AG20443 (cell line): Measurements from ENCODE around the gene PRSS50.

Experiments used
- DNase-seq: peaks from one replicate; pipeline ENCODE4 v3.0.0; 2012; ENCODE audit warnings: low spot score, mixed read lengths

PRSS50 gene

GRCh38 chr3:46692566-46692990 lies 25.1 kb downstream of the PRSS50 start:
- DNase-seq, result no peak

GRCh38 chr3:46690798-46691197 lies 26.9 kb downstream of the PRSS50 start:
- DNase-seq, result peak; percentile 60

- DNase-seq, result no peak
These were observed 32.2 kb downstream of the PRSS50 start for GRCh38 chr3:46685446-46685845.

GRCh38 chr3:46684891-46685290 lies 32.8 kb downstream of the PRSS50 start:
- DNase-seq, result no peak

- no peak for DNase-seq
These were observed 34.7 kb downstream of the PRSS50 start for GRCh38 chr3:46682974-46683373.

GRCh38 chr3:46681856-46682540 lies 35.7 kb downstream of the PRSS50 start:
- DNase-seq, result no peak

- DNase-seq, result no peak
These were observed 36.3 kb downstream of the PRSS50 start for GRCh38 chr3:46681387-46681786.

GRCh38 chr3:46680298-46680826 lies 37.3 kb downstream of the PRSS50 start:
- no peak for DNase-seq

GRCh38 chr3:46679681-46680080 lies 38.0 kb downstream of the PRSS50 start:
- DNase-seq, result no peak

- DNase-seq, result no peak
These were observed 39.4 kb downstream of the PRSS50 start for GRCh38 chr3:46678280-46678679.

GRCh38 chr3:46677411-46677726 lies 40.3 kb downstream of the PRSS50 start:
- DNase-seq, result no peak

- DNase-seq, result no peak
These were observed 40.9 kb downstream of the PRSS50 start for GRCh38 chr3:46676601-46677410.

- peak; percentile 74 for DNase-seq
These were observed 41.7 kb downstream of the PRSS50 start for GRCh38 chr3:46675843-46676567.

- DNase-seq, result no peak
These were observed 42.2 kb downstream of the PRSS50 start for GRCh38 chr3:46675426-46675825.

GRCh38 chr3:46674031-46674845 lies 43.4 kb downstream of the PRSS50 start:
- DNase-seq, result no peak

GRCh38 chr3:46673151-46674030 lies 44.3 kb downstream of the PRSS50 start:
- DNase-seq, result no peak

GRCh38 chr3:46672349-46672695 lies 45.3 kb downstream of the PRSS50 start:
- no peak for DNase-seq

GRCh38 chr3:46671541-46672348 lies 45.9 kb downstream of the PRSS50 start:
- no peak for DNase-seq

- DNase-seq, result no peak
These were observed 46.7 kb downstream of the PRSS50 start for GRCh38 chr3:46670891-46671427.
